NCI-H510A (cell line): ENCODE data around the gene SRXN1.
"Not testable (repeated sequence)": the region's sequence is repeated elsewhere in the genome, so short reads cannot be mapped to it uniquely, and the experiment has no call there.

Experiments
- DNase-seq: peaks from one replicate; lab custom pipeline; 2025; lab: John Stamatoyannopoulos, UW

Gene SRXN1

DNA sequence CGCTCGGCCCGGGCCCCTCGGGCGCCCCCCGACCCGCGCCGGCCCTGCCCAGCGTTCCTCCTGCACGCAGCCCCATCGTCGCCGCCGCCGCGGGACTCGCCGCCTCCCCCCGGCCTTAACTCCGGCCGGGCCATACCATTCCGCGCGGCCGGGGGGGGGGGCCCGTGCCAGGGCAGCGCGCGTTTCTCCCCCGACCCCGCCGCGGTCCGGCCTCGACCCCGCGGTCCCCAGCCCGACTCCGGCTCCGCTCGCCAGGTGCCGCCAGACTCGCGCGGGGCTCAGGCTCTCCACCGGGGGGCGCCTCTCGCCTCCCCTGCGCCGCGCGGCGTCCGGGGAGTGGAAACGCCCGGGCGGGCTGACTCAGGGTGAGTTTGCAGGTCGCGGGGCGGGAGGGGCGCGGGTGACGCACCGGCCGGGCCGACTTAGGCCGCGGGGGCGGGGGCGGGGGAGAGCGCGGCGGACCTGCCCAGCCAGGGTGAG, at the start of gene SRXN1:
Gene SRXN1 (minus strand): TSS at position 91 of the 480 bp plus-strand sequence. CDS start 15 bp downstream, at position 76.
- DNase-seq, result peak; percentile 93

DNA sequence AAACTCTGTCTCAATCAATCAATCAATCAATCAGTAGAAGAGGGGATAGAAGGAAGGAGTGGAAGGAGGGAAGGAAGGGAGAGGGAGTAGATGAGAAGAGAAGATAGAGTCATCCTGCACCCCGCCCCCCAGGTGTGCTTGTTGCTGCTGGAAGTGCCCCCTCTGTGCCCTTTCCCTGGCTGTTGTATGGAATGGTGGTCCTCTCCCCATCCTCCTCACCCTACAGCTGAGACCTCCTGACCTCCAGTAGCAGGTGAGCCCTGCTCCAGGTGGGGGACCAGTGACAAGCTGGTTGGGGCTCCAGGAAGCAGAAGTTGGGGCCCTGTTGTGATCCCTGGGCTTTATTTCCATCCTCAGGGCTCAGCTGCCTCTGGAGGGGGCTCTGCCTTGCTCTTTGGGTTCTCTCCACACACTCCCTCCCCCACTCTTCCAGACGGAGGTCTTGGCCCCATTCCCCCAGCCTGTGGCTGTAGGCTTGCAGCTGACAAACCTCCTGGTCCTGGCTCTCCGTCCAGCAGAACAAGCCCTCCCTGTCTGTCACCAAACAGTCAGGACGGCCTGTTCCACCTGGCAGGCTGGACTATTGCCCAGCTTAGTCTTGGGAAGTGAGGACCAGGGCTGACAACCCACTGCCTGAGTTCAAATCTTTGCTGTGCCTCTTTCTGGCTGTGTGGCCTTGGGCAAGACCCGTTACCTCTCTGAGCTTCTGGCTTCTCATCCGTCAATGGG, 48.6 kb upstream of the SRXN1 start:
- no peak for DNase-seq

DNA sequence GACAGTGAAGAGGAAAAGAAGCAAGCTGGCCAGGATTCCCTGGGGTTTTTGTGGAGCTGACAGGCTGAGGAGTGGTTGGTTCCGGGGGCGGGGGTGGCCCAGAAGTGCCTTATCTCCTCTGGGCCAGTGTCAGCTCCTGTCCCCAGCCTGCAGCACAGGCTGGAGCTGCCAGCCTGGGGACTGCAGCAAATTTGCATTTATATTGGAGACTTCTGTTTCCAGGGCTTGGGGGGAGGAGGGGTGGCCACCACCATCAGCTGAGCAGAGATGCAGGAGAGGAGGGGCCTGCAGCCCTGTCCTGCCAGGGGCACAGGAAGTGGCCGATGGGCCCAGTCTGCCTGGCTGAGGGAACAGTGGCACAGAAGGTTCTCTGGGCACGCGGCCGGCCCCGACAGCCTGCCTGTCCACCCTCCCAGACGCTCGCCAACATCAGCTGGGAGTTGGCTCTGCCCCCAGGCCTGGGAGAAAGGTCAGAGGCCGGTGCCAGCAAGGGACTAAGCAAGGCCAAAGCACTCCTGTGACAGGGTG, 46.9 kb upstream of the SRXN1 start:
- no peak for DNase-seq

DNA sequence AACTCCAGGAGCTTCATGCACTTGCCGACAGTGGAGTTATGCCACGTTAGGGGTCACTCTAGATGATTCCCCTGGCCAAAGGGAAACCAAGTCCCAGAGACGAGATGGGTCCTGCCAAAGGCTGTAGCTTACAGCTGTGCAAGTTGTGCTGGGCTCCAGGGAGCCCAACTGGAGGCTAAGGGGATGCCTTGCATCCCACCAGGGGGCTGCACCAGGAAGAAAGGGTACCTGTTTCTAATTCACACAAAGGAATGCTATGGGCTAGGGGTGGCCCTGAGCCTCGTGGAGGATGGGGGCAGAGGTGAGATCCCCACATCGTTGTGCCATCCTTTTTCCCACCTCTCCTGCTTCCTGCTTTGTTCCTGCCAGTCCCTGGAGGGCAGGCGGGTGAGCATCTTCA, 46.3 kb upstream of the SRXN1 start:
- DNase-seq, result no peak

DNA sequence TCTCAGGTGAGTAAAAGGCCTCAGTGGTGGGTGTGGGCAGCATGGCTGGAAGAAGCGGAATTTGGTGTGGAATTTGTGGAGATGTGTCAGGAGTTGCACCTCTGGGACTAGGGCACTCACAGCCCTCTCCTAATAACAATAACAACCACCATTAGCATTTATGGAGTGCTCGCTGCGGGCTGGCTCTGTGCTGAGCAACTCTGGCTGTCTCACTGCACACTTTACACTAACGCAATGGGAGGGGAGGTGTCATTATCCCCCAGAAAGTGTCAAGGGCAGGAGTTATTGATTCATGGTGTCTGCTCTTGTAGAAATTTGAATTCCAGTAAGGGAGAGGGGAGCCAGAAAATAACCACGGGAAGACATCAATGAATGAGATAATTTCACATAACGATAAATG, 45.3 kb upstream of the SRXN1 start:
- DNase-seq, result no peak

DNA sequence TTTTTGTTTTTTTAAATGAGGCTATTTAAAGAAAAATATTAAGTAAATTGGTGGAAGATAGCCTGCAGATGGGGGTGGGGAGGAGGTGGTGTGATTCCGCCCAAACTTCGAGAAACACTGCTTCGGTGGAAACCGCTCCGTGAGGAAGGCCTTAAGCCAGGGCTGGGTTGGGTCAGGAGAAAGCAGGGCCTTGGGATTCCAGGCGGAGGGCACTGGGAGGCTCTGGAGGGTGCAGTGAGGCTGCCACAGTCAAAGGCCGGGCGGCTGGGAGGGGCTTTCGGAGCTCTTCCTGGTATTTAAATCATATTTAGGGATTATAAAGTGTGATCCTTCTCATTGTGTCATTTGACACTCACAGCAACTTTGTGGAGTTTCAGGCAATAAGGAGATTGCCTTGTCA, 44.8 kb upstream of the SRXN1 start:
- no peak for DNase-seq

DNA sequence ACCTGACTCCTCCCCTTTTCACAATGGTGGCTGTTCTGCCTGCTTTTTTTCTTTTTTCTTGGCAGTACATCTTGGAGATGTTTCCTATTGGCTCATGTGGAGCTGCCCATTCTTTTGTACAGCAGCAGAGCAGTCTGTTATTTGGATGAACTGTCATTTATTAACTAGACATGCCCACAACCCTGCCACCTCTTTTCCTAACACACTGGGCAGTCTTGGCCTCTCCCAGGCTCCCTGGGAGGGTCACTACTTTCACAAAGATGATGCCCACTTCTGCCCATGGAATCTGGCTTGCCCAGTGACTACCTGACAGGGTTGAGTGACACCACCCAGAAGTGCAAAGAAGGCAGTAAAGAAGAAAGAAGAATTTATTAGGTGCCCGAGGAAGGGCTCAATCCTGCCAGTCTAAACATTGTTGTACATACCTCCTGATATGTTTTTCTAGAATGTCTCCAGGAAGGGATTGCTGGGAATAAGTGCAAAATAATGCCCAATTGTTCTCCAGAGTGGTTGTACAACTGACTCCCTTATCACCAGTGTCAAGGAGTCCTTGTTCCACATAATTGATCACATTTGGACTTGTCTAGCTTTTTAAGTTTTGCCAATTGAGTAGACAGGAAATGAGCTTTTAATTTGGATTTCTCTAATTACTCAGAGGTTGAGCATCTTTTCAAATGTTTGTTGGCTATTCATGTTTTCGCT, 42.3 kb upstream of the SRXN1 start:
- DNase-seq, result no peak

DNA sequence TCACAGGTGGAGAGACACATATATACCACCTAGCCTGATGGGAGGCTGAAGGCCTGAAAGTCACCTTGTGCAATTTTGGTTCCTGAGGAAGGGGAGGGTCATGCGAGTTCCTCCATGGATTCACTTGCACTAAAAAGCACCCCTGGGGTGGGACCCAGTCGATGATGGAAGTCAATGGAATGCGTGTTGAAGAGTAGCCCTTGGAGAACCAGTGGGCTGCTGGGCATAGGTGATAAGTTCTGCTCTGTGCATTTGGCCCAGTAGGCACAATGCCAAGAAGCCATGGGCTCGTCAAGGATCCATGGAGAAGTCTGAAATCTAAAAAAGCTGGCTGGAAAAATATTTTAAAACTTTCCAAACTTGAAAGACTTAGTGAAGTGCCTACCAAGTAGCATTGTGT, 41.5 kb upstream of the SRXN1 start:
- no peak for DNase-seq

DNA sequence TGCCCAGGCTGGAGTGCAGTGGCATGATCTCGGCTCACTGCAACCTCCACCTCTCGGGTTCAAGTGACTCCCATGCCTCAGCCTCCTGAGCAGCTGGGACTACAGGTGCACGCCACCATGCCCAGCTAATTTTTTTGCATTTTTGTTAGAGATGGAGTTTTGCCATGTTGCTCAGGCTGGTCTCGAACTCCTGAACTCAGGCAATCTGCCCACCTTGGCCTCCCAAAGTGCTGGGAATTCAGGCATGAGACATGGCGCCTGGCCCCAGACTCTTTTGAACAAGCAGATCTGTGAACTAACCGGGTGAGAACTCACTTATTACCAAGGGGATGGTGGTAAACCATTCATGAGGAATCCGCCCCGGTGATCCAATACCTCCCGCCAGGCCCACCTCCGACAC, 40.8 kb upstream of the SRXN1 start:
- not testable (repeated sequence) for DNase-seq

DNA sequence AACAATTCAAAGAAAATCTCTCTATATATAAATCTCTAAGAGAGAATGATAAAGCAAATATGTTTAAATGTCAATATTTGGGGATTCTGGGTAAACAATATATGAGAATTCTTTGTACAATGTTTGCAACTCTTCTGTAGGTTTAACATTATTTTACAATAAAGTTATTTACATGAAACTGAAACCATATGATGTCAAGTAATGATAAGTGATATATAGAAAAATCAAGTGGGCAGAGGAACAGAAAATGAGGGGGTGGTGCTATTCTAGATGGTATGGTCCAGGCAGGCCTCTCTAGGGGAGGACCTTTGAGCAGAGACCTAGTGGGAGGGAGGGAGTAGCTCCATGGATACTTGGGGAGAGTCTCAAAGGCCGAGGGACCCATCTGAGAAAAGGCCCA, 39.0 kb upstream of the SRXN1 start:
- DNase-seq, result no peak

DNA sequence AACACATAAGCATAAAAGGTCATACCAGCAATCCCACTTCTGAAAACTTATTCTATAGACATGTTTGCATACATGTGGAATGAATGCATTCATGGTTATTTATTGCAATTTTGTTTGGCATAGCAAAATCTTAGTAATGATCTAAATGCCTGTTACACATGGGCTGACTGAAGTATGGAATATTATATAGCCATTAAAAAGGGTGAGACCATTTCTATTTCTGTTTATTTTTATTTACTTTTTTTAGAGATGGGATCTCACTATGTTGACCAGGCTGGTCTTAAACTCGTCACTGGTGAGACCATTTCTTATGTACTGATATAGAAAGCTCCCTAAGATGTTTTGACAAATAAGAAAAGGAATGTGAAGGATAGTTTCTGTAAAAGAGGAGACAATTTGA, 36.9 kb upstream of the SRXN1 start:
- no peak for DNase-seq

DNA sequence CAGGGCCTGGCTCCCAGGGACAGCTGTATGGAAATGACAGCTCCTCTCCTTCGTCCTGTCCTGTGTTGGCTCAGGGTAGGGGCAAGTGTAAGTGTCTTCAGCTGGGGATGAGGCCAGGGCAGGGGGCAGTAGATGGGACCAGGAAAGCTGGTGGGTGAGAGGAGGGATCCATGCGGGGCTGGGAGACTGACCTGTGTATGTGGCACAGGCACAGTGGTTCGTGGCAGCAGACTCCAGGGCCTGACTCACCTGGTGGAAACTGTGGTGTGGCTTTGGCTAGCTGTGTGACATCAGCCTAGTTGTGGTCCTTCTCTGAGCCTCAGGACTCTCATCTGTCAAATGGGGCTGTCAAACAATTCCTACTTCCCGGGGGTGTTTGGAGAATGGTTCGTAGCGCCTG, 36.3 kb upstream of the SRXN1 start:
- no peak for DNase-seq

DNA sequence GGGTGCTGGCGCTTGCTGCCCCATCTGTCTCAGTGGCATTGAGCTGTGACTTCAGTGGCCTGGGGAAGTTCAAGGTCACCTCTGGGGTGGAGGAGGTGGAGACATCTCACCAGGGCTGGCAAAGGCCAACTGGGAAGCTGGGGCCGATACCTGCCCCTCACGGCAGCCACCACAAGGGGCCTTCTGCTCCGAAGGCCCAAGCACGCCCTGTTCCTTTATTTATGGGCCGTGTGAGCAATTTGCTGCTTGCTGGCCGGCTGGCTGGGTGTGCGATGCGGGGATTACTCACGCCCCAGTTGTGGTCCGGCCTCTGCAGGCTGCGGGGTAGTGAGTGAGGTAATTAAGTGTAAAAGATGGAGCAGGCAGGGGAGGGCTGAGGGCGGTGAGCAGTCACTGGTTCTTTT, 35.8 kb upstream of the SRXN1 start:
- DNase-seq, result no peak

DNA sequence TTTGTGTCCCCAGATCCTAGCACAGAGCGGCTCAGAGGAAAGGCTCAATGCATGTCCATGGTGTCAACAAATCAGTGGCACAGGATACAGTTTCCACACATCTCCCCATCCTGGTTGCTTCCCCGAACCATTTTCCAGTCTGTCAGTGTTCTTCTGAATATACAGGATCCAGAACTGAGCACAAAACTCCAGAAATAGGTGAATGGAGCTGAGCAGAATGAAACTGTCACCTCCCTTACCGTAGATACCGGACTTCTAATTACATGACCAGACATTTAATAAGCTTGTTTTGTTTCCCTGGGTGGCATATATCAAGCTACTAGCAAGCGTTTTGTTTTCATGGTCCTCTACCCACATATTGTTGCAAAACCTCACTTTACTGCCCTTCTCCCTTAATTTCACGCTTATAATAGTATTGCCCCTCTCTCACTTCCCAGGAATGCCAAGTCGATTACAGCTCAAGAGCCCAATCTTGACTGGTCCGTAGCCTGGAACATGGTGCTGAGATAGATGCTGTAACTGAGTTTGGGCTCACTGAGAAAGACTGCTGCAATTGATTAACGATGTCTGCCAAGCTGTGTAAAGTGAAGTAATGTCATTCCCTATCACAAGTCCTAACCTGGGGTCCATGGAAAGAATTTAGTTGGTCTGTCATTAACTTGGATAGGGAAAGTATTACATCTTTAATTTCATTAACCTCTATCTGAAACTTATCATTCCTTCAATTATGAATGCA, 34.6 kb upstream of the SRXN1 start:
- no peak for DNase-seq

DNA sequence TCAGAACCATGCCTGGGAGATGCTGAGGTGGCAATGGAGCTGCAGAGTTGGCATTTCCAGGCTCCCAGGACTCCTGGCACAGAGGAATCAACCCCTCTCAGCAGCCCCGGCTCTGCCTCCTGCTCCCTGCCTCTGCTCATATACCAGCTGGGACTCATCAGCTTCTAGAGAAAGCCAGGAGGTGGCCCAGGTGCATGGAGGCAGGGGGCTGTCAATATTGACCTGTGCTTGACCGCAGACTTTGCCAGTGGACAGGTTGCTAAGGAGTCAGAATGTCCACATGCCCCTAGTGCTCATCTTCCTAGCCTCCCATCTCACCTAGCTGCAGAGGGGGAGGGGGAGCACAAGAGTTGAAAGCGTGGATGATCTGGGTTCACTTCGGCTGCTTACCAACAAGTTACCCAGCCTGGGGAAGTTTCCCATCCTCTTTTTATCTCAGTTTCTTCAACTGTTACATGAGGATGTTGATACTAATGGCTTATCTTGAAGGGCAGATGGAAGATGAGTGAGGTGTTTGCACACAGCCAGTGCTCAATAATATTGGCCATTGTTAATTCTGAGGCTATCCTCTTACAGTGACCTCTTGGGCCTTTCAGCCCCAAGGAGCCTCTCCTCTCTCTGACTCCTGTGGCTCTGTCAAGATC, 31.8 kb upstream of the SRXN1 start:
- no peak for DNase-seq

DNA sequence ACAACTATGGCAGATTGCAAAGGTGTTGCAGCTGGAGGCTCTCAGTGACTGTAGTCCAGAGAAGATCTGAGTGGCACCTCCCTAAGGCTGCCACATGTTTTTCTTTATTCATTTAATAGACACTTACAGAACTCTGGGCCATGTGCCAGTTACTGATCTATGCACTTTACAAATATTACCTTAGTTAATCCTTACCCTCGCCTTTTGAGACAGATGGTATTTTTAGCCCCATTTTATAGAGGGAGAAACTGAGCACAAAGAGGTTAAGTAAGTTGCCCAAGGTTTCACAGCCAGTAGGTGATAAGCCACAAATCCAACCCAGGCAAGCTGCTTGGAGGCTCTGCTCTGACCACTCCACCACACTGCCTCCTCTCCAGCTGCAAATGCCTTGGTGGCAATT, 29.1 kb upstream of the SRXN1 start:
- DNase-seq, result no peak

DNA sequence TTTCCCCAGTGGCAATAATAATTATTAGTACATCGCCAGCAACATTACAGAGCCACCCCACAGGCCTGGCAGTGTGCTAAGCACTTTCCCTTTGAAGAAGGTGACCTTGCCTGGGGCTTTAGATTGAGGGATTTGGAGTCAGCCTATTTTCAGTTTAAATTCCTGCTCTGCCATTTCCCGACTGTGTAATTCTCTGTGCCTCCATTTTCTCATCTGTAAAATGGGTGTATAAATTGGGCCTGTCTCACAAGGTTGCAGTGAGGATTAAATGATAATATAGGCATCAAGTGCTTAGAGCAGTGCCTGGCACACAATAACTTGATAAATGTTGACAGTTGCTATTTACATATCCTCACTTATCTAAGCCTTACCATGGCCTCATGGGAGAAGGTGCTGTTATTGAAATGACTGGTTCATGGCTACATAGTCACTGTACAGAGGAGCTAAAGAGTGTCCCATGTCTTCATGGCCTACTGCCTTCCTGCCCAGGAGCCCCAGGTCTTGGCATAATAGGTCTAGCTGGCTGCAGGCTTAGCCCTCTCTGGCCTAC, 27.7 kb upstream of the SRXN1 start:
- no peak for DNase-seq

DNA sequence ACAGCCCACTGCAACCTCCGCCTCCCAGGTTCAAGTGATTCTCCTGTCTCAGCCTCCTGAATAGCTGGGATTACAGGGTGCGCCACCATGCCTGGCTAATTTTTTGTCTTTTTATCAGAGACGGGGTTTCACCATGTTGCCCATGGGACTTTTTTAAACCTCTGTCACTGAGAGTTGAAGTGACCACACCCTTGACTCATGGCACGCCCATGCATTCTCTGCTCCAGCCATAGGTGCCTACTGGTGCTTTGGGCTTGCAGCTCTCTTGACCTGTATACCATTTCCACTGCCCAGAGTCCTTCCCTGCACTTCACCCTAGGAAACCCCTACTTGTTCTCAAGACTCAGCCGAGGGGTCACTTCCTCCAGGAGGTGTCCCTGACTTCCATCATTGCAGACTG, 25.0 kb upstream of the SRXN1 start:
- no peak for DNase-seq

DNA sequence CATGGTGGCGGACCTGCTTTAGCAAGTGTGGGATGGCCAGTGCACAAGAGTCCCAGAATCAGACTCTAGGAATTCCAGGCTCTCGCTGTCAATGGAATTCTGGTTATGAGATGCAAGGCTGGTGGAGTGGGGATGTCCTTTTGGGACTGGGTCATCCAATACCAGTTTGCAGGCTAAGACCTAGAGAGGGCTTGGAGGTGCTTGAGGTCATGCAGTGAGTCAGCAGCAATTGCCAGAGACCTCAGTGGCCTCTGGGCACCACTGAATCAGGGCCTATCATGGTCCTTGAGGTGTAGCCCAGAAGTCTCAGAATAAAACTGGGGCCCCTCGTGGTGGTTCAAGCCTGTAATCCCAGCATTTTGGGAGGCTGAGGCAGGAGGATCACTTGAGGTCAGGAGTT, 24.0 kb upstream of the SRXN1 start:
- DNase-seq, result no peak

DNA sequence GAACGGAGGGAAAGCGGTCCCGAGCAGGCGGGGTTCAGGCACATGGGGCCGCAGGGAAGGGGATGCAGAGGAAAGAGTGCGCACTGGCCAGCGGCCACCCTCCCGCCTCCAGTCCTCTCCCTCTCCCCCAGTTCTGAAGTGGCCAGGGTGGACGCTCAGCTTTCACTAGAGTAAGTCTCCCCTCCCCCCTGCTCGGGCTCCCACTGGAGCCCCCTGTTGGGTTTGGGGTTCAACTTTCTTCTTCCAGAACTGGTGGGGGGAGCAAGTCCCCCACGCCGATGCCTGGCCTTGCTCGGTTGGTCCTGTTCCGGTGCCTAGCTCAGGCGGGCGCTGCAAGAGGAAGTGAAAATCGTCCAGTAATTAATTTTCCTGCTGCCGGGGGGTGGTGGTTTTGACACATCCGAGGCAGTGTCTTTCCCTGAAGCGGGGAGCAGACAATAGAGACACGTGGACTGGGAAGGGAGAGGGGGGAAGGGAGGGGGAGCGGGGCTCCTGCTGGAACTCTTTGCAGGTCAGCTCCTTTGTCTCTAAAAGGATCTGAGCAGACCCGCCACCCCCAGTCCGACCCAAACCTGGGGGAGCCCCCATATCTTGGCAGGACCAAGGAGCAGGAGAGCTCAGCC, 23.4 kb upstream of the SRXN1 start:
- no peak for DNase-seq
